Muscle layer of duodenum (tissue), 2 donors: ENCODE data around the gene PLA2G4E.

Source experiments
- H3K27ac ChIP-seq: one replicate; pipeline ENCODE4 v1.7.0; 2013; ENCODE audit warnings: mild to moderate bottlenecking, low read length
- H3K27me3 ChIP-seq: one replicate; pipeline ENCODE4 v1.7.0; 2013; ENCODE audit warnings: low read depth, mild to moderate bottlenecking, control low read depth, low read length
- H3K36me3 ChIP-seq, 2 donors: one replicate each; pipeline ENCODE4 v1.7.0; 2013; ENCODE audit warnings: low read length in 2 of 2, control low read depth in 1 of 2, mild to moderate bottlenecking in 1 of 2; ENCODE audit not compliant: insufficient read depth in 2 of 2, control insufficient read depth in 1 of 2
- H3K4me1 ChIP-seq, 2 donors: one replicate each; pipeline ENCODE4 v1.7.0; 2013; ENCODE audit warnings: low read length in 2 of 2, mild to moderate bottlenecking in 2 of 2, control low read depth in 1 of 2, moderate library complexity in 1 of 2; ENCODE audit not compliant: insufficient read depth in 2 of 2, control insufficient read depth in 1 of 2
- H3K4me3 ChIP-seq, 2 donors: one replicate each; pipeline ENCODE4 v1.7.0; 2013; ENCODE audit warnings: low read length in 2 of 2, low read depth in 1 of 2, mild to moderate bottlenecking in 1 of 2
- H3K9me3 ChIP-seq, 2 donors: one replicate each; pipeline ENCODE4 v1.7.0; 2013; ENCODE audit warnings: low read length in 2 of 2, control low read depth in 1 of 2, mild to moderate bottlenecking in 1 of 2; ENCODE audit not compliant: control insufficient read depth in 1 of 2
- donor health status: healthy.

The PLA2G4E gene

DNA sequence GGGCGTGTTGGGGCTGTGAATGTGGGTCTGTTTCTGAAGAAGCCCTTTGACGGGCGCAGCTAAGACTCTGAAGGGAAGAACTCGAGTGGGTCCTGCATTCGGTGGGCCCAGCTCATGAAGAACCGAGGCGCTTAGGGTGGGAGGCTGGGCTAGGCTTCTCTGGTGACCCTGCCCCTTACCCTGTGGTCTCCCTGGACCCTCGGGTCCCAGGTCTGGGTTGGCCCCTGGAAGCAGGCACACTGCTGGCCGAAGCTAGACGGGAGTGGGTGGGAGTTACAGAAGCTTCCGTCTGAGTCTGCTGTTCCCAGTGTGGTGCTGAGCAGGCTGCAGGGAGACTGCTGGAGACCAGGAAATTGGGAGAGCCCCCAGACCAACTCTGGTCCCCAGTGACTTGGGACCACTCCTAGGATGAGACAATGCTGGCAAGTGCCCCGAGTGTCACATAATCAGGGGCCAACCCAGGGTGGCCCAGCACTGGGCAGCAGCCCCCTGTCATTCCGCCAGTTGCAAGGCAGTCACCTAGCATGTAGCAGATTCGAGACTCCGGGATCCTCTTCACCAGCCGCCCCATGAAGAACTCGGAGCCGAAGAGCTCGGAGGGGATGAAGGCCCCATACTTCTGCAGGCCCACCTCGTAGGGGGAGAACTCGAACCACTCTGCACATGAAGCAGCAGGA, 31.8 kb downstream of the PLA2G4E start:
- Histone ChIP-seq H3K27me3 (no peaks in the 10 kb centered on the region), H3K36me3 (no peaks in the 10 kb centered on the region), H3K4me3 (no peak overlapping the region), H3K9me3 (no peaks in the 10 kb centered on the region), H3K4me1 (no peaks in the 10 kb centered on the region), H3K27ac (no peak overlapping the region)

DNA sequence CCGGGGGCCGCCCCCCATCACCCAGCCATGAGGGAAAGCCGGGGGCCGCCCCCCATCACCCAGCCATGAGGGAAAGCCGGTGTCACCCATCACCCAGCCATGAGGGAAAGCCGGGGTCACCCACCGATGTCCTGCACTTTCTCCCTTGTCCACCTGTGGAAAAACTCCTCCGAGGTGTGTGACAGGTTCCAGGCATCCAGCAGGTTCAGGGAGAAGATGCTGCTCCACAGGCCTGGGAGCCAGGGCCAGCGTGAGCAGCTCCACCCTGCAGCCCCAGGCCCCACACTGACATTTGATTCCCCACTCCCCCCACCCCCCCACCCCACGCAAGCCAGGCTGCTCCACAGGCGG, 32.9 kb downstream of the PLA2G4E start:
- Histone ChIP-seq H3K4me1 (no peaks in the 10 kb centered on the region), H3K27me3 (no peaks in the 10 kb centered on the region), H3K9me3 (no peaks in the 10 kb centered on the region), H3K27ac (no peak overlapping the region), H3K36me3 (no peaks in the 10 kb centered on the region), H3K4me3 (no peak overlapping the region)

DNA sequence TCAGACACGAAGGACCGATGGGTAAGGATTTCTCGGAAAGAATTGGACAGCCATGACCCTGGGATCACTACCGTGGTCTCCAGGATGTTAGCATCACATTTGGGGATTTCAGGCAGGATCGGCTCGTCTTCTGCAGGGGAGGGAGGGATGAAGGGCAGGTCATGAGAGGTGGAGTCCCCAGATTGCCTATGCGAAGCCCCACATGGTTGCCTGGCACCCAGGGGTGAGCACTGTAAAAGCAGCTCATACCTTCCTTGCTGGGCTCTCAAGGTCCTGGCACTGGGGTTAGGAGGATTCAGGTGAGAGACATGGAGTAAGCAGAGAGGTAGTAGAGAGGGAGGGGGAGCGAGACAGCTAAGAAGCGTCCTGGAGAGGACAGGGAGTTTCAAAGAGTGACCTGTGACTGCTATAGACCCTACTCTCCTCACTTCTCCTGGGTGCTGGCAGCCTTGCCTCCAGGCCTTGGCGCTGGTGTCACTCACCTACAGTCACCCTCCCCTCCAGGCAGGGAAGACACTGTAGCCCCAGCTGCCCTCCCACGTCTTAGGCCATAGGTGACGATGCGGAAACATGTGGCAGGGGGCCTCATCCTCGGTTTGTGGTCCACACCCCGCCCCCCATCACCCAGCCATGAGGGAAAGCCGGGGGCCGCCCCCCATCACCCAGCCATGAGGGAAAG, 33.5 kb downstream of the PLA2G4E start:
- no peaks in the 10 kb centered on the region for H3K9me3 ChIP-seq
- H3K27me3 ChIP-seq, result no peaks in the 10 kb centered on the region
- H3K4me3 ChIP-seq, result no peak overlapping the region
- H3K27ac ChIP-seq, result no peak overlapping the region
- no peaks in the 10 kb centered on the region for H3K36me3 ChIP-seq
- no peaks in the 10 kb centered on the region for H3K4me1 ChIP-seq

DNA sequence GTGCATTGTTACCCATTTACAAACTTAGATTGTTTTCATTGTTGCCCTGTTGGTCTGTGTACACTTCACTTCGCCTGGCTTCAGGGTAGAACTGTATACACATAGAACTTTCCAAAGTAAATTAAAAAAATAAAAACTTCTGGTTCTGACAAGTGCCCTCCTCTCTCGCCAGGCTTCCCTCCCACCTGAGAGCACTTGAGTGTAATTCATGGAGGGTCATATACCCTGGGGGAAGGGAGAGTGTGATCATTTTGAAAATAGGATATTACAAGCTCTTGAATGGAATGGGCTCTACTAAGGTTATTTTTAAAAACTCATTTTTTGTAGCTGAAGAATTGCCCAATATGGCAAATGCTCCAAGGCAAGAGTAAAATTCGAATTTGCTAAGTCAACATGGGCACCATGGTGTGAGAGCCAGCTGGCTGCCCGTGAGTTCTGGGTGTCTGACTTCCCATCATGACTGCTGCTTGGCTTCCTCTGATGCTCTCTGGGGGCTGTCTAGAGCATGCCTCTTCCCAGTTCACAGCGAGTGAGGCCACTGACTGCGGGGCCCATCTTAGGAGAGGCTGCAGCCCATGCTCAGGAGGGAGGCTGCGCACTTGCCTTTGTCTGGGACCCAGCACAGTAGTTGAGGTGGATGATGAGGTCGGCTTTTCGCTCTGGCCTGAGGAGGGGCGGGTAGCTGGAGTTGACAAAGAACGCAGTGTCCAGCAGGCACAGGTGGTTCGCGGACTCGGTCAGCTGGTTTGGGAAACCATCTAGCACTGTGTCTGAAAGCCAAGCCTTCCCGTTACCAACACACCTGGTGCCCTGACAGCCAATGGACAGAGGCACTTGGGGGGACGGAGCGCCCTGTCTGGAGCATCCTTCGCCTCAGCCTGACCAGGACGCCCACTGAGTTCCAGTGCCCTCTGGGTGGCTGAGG, 35.3 kb downstream of the PLA2G4E start:
- Histone ChIP-seq H3K9me3 (no peaks in the 10 kb centered on the region), H3K36me3 (no peaks in the 10 kb centered on the region)

DNA sequence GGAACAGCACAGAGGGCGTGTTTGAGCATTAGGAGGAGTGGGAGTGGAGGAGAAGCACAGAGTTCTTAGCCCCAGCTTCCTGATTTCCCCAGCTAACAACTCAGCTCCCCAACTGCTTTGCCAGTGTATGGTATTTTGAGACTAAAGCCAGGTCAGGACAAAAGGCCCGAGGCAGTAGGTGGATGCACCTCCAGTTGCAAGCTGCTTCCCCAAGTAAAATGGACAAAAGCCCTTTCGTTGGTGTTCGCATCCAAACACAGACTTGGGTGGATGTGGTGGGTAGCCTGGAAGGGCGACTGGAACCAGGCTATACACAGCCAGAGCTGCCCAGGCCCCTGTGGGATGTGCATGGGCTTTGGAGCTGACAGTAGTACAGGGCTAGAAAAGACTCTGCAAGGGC, 36.2 kb downstream of the PLA2G4E start:
- Histone ChIP-seq H3K9me3 (no peaks in the 10 kb centered on the region), H3K27ac (no peak overlapping the region), H3K36me3 (no peaks in the 10 kb centered on the region), H3K4me1 (peaks cover 0 to 6% of the 10 kb centered on the region in 2 donors), H3K4me3 (no peak overlapping the region), H3K27me3 (no peaks in the 10 kb centered on the region)

More for the DNA sequence above, 35.3 kb downstream of the PLA2G4E start:
- Histone ChIP-seq H3K27me3 (no peaks in the 10 kb centered on the region), H3K4me1 (peaks cover 0 to 6% of the 10 kb centered on the region in 2 donors), H3K27ac (no peak overlapping the region), H3K4me3 (no peak overlapping the region)

DNA sequence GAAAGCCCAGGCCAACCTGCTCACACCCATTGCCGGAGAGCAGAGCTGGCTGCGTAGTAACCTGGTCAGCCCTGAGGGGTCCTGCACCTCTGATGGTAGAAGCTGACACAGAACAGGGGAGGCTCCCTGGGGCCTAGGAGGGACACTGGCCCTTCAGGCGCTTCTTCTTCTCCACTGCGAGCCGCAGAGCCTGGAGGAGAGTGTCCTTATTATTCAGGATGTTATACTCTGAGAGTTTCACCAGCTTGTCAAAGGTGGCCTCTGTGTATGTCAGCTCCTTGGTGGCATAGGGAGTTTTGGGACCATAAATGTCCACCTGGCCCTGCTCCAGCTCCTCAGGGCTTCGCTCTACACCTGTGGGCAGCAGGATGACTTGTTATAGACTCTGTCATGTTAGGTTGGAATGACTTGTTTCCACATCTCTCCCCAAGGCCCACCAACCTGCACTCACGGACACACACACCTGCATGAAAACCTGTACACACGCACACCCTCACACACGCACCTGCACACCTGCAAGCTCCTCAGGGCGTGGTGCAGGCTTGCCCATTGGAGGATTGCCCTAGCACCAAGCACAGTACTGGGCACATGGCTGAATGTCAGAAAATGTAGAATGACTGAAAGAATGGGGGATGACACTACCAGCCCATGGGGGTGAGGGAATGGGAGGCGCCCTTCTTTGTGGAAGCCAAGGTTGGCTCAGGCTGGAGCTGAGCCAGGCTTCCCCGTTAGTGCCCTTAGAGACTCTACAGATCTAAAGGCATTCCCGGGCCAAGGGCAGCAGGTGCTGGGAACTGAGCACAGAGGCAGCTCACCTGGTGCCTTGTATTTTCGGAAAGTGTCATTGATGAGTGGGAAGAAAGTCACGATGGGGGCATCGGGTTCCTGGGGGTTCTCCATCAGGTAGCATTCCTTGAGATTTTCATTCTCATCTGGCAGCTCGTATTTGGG, 36.9 kb downstream of the PLA2G4E start:
- Histone ChIP-seq H3K4me3 (no peak overlapping the region), H3K36me3 (no peaks in the 10 kb centered on the region), H3K27me3 (no peaks in the 10 kb centered on the region), H3K9me3 (no peaks in the 10 kb centered on the region), H3K4me1 (peaks cover 0 to 6% of the 10 kb centered on the region in 2 donors), H3K27ac (no peak overlapping the region)

DNA sequence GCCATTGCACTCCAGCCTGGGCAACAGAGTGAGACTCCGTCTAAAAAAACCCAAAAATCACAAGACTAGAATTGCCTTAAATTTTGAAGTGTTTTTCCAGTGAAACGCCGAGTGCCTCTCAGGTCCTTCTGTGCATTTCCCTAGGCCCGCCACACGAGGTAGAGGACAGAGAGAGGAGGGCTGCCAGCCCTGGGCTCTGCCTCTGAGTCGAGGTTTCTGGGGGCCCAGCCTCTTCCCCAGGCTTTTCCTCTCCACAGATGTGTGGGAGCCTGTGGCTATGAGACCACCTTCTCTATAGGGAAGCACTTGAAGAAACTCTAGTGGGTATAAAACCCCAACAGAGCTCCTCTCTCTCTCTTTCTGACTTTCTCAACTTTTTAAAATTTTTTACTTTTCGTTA, 37.6 kb downstream of the PLA2G4E start:
- Histone ChIP-seq H3K4me3 (no peak overlapping the region), H3K36me3 (no peaks in the 10 kb centered on the region), H3K27me3 (no peaks in the 10 kb centered on the region), H3K4me1 (peaks cover 0 to 6% of the 10 kb centered on the region in 2 donors), H3K9me3 (no peaks in the 10 kb centered on the region), H3K27ac (no peak overlapping the region)

DNA sequence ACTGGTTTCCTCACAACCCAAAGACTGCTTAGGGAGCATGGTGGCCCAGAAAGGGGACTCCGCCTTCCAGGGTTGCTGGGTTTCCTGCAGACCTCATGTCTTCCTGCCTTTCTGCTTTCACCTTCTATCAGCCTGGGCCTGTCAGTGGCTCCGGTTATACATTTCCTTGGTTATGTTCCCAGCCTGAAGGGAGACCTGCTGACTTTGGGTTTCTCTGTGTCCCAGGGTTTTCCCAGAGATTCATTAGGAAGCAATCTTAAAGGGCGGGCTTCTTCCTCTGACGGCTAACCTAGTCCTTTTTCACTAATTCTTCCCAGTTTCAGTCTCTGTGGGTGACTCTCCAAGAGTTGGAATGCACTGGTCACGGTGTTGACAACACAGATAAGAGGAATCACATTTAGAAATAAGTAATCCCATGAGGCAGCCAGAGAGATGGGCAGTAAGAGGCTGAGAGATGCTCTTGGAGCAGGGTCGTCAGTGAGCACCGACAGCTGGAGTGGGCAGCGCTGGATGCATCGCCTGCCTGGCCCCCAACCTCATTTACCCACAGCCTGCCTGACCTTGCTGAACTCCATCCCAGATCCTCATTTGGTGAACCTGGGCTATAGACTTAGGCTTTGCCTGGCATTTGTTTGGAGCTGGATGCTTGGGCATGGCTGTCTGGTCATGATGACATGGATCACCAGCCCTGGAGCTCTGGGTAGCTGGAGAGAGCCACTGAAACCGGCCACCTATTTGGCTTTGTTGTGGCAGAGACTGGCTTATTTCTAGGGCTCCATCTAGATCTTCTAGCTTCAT, 38.5 kb downstream of the PLA2G4E start:
- no peaks in the 10 kb centered on the region for H3K27me3 ChIP-seq
- H3K9me3 ChIP-seq, result no peaks in the 10 kb centered on the region
- H3K4me1 ChIP-seq, result peaks cover 0 to 6% of the 10 kb centered on the region in 2 donors
- H3K27ac ChIP-seq, result no peak overlapping the region
- H3K36me3 ChIP-seq, result no peaks in the 10 kb centered on the region
- no peak overlapping the region for H3K4me3 ChIP-seq

DNA sequence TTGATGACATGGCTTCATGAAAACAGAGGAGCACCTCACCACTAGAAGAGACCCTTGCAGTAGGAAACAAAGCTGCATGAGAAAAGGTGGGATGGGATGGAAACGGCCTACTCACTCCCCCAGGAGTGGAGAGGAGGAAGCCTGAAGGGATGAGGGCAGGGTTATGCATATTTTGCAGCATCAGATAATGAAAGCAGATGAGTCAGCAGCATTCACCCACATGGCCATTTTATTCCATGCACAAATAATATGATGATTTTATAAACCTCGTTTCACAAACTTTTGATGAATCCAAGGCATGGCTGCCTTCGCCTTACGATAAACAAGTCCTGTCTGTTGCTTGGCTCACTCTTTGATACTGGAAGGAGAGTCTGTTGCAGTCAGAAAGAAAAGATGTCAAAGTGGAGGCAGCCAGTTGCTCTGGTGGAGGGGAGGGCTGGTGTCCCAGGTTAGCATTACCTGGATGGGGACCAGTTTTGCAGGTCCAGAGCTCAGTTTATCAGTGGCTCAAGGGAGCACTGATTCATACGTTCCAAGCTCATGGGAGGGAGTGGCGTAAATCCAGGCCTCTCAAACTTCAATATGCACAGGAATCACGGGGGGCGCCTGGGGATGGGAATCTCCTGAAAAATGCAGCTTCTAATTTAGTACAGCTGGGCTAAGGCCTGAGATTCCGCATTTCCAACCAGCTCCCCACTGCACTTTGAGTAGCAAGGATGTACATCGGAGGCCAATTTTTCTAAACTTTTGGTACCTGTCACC, 39.3 kb downstream of the PLA2G4E start:
- H3K4me3 ChIP-seq, result no peak overlapping the region
- no peaks in the 10 kb centered on the region for H3K27me3 ChIP-seq
- H3K36me3 ChIP-seq, result no peaks in the 10 kb centered on the region
- no peaks in the 10 kb centered on the region for H3K9me3 ChIP-seq
- H3K27ac ChIP-seq, result no peak overlapping the region
- peaks cover 0 to 6% of the 10 kb centered on the region in 2 donors for H3K4me1 ChIP-seq
